HepG2 (cell line): Measurements from ENCODE around the gene SLC5A10. TPM values are rescaled to one million over a fixed set of nuclear protein-coding genes. Genes with fewer than 3 reads are reported as not detected.

Experiments used
- AFF4 ChIP-seq: sonication (generic); formaldehyde crosslinking; IDR thresholded peaks from 2 replicates; pipeline ENCODE4 v1.4.0; 2020; ENCODE audit warnings: missing genetic modification reagents
- ARNT ChIP-seq: fragments of 450-650 bp; IDR thresholded peaks from 2 replicates; pipeline ENCODE4 v1.6.1; 2017
- CREM ChIP-seq, 2 experiments: sonication (generic) in 1 of 2; formaldehyde crosslinking in 1 of 2; IDR thresholded peaks; 2 replicates each; pipeline versions ENCODE4 v1.4.0 to v1.6.1; 2016 to 2020; ENCODE audit warnings: antibody characterized with exemption in 1 of 2, mild to moderate bottlenecking in 1 of 2, missing genetic modification reagents in 1 of 2
- JUN ChIP-seq: sonication (generic); formaldehyde crosslinking; IDR thresholded peaks from 2 replicates; pipeline ENCODE4 v1.4.0; 2020; ENCODE audit warnings: mild to moderate bottlenecking, missing genetic modification reagents
- MLXIP ChIP-seq: sonication (generic); formaldehyde crosslinking; IDR thresholded peaks from 2 replicates; pipeline ENCODE4 v1.9.0; 2021; ENCODE audit warnings: missing genetic modification reagents, borderline replicate concordance
- NCOR1 ChIP-seq: fragments of 200-600 bp; sonication (generic); IDR thresholded peaks from 2 replicates; pipeline ENCODE4 v1.7.0; 2017; ENCODE audit warnings: antibody characterized with exemption, low read length, borderline replicate concordance
- NFE2 ChIP-seq: sonication (generic); formaldehyde crosslinking; IDR thresholded peaks from 2 replicates; pipeline ENCODE4 v1.4.0; 2020; ENCODE audit warnings: missing genetic modification reagents
- NFIB ChIP-seq: sonication (generic); formaldehyde crosslinking; IDR thresholded peaks from 2 replicates; pipeline ENCODE4 v1.9.0; 2021; ENCODE audit warnings: missing genetic modification reagents, mild to moderate bottlenecking, borderline replicate concordance
- PAF1 ChIP-seq: IDR thresholded peaks from 2 replicates; pipeline ENCODE4 v1.6.1; 2016; ENCODE audit warnings: missing genetic modification reagents, missing compliant biosample characterization
- PAXIP1 ChIP-seq: sonication (generic); formaldehyde crosslinking; conservative IDR thresholded peaks from 2 replicates; pipeline ENCODE4 v1.4.0; 2020; ENCODE audit warnings: mild to moderate bottlenecking, missing genetic modification reagents, moderate library complexity
- RFX1 ChIP-seq: fragments of 450-650 bp; IDR thresholded peaks from 2 replicates; pipeline ENCODE4 v1.6.1; 2017
- SMYD3 ChIP-seq: sonication (generic); formaldehyde crosslinking; IDR thresholded peaks from 2 replicates; pipeline ENCODE4 v1.8.1; 2023; ENCODE audit warnings: mild to moderate bottlenecking, missing genetic modification reagents
- STAT6 ChIP-seq: sonication (generic); formaldehyde crosslinking; IDR thresholded peaks from 2 replicates; pipeline ENCODE4 v1.4.0; 2020; ENCODE audit warnings: missing genetic modification reagents, mild to moderate bottlenecking, borderline replicate concordance
- TSC22D2 ChIP-seq: sonication (generic); formaldehyde crosslinking; IDR thresholded peaks from 2 replicates; pipeline ENCODE4 v1.5.1; 2020; ENCODE audit warnings: missing genetic modification reagents, mild to moderate bottlenecking, borderline replicate concordance
- polyA plus RNA-seq, 8 experiments: library from polyadenylated mRNA; depleted of rRNA in 3 of 8; stranded (reverse) in 7 of 8; unstranded in 1 of 8; fragments of >200 nt; fragmentation: Illumina TruSeq in 4 of 8; extraction: Trizol in 4 of 8; gene quantifications; 2 replicates each; pipeline versions ENCODE4 v1.2.1 to v1.2.3, GENCODE V29; 2011 to 2016; ENCODE audit warnings: low read depth in 4 of 8, missing spikeins in 1 of 8, mixed read lengths in 1 of 8; ENCODE audit not compliant: insufficient read depth in 1 of 8
- total RNA-seq, 5 experiments: library from RNA; depleted of rRNA; stranded (reverse); fragments of >200 nt; fragmentation: Illumina TruSeq; extraction: Trizol; gene quantifications; 2 replicates each; pipeline ENCODE4 v1.2.3, GENCODE V29; 2016; ENCODE audit warnings: low read depth in 1 of 5

Gene SLC5A10
- total and polyA plus RNA-seq, 2 of the 13 experiments (the other 11 are each of a cell fraction or from before 2014, with no cell fraction given): 0.05 TPM; not detected in 1

GRCh38 chr17:18988546-18989173, 36.7 kb downstream of the SLC5A10 start (continued):
- TF ChIP-seq AFF4 (CRISPR knock-in tag) (peak; percentile 77; the same call in 1 of the 2 replicates), NFIB (CRISPR knock-in tag) (no peak), ARNT (no peak), PAF1 (CRISPR knock-in tag) (peak; percentile 51; the same call in 1 of the 2 replicates), STAT6 (CRISPR knock-in tag) (peak; percentile 98), SMYD3 (peak; percentile 90), CREM (IDR thresholded peaks at IDR 0.05) (peak; percentile 82), CREM (CRISPR knock-in tag; IDR thresholded peaks at IDR 0.05) (no peak), JUN (CRISPR knock-in tag) (peak; percentile 67; the same call in 1 of the 2 replicates), RFX1 (no peak), NCOR1 (peak; percentile 92), MLXIP (CRISPR knock-in tag) (0 out of 2 replicates have a peak, but pooled peaks have one; percentile 22), NFE2 (CRISPR knock-in tag) (no peak), PAXIP1 (CRISPR knock-in tag) (peak; percentile 99), TSC22D2 (no peak)
